MM.1S (cell line): ENCODE data around the gene ARR3.

Experiments used
- EZH2 ChIP-seq: fragments of 300-600 bp; sonication (generic); optimal IDR thresholded peaks from 2 replicates; pipeline ENCODE3; 2017; ENCODE audit warnings: low read depth, mild to moderate bottlenecking, antibody characterized with exemption, low read length, mixed read lengths
- EZH2phosphoT487 ChIP-seq: fragments of 300-600 bp; sonication (generic); IDR thresholded peaks from 2 replicates; pipeline ENCODE4 v1.6.1; 2018; ENCODE audit warnings: antibody characterized with exemption, low read length
- TF ChIP-seq, protein P1 (sequence below): fragments of 300-600 bp; sonication (generic); IDR thresholded peaks from 2 replicates; pipeline ENCODE4 v1.5.1; 2016; ENCODE audit warnings: antibody characterized with exemption, low read length, mixed read lengths

DNA sequence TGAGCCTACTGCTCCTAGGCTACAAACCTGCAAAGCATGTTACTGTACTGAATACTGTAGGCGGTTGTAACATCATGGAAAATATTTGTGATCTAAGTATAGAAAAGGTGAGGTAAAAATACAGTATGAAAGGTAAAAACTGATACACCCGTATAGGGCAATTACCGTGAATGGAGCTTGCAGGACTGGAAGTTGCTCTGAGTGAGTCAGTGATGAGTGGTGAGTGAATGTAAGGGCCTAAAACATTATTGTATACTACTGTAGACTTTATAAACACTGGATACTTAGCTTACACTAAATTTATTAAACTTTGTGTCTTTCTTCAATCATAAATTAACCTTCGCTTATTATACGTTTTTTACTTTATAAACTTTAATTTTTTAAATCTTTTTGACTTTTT is 25.5 kb downstream of the ARR3 start:
- TF ChIP-seq, protein P1, sequence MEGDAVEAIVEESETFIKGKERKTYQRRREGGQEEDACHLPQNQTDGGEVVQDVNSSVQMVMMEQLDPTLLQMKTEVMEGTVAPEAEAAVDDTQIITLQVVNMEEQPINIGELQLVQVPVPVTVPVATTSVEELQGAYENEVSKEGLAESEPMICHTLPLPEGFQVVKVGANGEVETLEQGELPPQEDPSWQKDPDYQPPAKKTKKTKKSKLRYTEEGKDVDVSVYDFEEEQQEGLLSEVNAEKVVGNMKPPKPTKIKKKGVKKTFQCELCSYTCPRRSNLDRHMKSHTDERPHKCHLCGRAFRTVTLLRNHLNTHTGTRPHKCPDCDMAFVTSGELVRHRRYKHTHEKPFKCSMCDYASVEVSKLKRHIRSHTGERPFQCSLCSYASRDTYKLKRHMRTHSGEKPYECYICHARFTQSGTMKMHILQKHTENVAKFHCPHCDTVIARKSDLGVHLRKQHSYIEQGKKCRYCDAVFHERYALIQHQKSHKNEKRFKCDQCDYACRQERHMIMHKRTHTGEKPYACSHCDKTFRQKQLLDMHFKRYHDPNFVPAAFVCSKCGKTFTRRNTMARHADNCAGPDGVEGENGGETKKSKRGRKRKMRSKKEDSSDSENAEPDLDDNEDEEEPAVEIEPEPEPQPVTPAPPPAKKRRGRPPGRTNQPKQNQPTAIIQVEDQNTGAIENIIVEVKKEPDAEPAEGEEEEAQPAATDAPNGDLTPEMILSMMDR: no peak
- no peak for TF ChIP-seq EZH2phosphoT487
- no peak for TF ChIP-seq EZH2
